NCI-H2107 (cell line): ENCODE measurements around the gene SPRED2.

ENCODE experiments used
- DNase-seq: peaks from one replicate; lab custom pipeline; 2025; lab: John Stamatoyannopoulos, UW

The SPRED2 gene

GRCh38 chr2:65383541-65384488 lies 48.6 kb downstream of the SPRED2 start:
- DNase-seq = no peak

GRCh38 chr2:65382776-65383357 lies 49.5 kb downstream of the SPRED2 start:
- peak; percentile 52 for DNase-seq

- DNase-seq = no peak
Observed at GRCh38 chr2:65382323-65382722, 50.1 kb downstream of the SPRED2 start.

- no peak for DNase-seq
Observed at GRCh38 chr2:65381607-65382051, 50.8 kb downstream of the SPRED2 start.

GRCh38 chr2:65380255-65380654 lies 52.1 kb downstream of the SPRED2 start:
- DNase-seq = no peak

DNA sequence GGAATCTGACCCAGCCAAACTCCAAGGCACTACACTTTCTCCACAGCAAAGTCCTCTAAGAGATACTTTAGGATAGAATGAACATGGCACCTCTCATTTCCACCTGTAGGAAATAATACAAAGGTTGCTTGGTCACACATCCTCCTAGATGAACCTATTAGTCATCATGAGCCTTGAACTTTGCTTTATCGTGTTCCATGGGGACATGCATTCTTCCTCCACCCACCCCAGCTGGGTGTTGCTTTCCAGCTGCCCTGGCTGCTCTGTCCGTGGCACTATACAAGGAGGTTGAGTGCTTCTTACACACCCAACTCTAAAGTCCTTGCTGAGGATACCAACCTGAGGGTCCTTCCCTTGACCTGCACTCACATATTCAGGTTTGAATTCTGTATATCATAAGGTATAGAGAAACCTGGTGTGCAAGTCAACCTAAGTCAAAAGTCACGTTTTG lies 52.7 kb downstream of the SPRED2 start:
- no peak for DNase-seq

GRCh38 chr2:65379223-65379622 lies 53.2 kb downstream of the SPRED2 start:
- no peak for DNase-seq

DNA sequence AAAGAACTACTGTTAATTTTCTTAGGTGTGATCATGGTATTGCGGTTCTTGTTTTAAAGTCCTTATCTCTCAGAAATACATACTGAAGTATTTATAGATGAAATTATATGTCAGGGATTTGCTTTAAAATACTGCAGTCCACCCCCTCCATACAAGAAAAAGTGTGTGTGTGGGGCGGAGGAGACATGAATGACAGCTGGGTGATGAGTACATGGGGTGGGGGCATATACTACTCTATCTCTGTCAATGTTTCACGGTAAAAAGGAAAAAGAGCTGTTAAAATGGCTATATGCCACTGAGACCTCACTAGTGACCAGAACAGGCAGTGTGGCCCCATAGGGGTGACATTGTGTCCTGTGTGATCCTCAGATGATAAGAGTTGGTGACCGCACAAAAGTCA lies 54.1 kb downstream of the SPRED2 start:
- no peak for DNase-seq

DNA sequence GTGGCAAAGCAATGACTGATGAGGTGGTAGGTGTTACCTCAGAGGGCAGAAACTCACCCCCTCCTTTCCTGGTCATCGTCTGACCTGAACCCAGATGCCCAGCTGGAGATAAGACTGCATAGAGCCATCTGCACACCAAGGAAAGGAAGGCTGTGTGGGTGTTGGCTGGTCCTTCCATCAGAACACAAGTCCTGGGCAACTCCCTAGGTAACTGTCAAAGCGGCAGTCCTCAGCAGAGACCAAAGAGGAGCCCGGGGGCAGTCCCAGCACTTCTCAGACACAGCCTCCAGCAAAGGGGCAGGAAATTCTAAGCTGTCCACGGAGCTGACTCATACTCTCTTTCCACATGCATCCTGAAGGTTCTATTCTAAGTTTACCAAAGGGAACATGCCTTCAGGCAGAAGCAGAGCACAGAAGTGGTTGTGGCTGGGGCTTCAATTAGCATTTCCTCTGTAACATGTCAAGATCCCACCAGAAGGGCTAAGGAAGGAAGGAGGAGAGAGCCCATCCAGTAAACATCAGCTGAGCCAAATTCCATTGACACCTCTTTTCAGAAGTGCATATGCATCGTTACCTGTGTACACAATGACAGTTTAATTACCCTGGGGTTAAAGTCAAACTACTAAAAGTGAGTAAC lies 54.7 kb downstream of the SPRED2 start:
- DNase-seq = no peak

DNA sequence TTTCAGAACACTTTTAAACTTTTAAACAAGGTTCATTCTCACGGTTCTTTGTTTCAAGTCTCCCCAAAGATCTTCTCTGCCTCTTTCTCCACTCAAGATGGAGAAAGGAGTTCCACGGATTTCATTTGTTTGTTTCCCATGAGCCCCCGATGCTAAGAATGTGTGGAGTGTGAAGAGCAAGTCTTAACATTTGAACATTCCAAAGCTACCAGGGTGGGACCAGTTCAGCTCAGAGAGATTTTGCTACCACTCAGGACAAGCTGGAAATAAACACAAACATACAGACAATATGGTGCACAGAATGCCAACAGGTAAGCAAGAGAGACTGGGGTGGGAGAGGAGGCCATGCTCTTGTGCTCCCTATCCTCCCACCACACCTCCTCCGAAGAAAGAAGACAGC lies 56.7 kb downstream of the SPRED2 start:
- no peak for DNase-seq

- DNase-seq = no peak
Observed at GRCh38 chr2:65374999-65375398, 57.4 kb downstream of the SPRED2 start.

DNA sequence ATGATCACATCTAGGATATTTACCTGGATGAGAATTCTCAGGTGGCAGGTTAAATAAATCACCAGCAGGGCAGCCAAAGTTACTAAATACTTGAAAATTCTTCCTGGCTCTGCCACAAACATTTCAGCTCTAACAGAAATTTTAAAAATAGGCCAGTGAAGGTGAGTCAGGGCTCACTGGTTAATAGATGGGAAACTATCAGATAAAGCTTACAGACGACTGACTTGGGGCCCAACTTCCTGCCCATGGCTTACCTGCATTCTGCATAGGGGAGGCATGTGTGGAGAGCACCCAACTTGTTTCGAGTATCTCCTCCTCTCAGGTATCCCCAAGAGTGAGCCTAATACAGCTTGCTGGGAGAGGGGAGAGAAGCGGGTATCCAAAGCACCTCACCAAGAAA lies 57.8 kb downstream of the SPRED2 start:
- no peak for DNase-seq

DNA sequence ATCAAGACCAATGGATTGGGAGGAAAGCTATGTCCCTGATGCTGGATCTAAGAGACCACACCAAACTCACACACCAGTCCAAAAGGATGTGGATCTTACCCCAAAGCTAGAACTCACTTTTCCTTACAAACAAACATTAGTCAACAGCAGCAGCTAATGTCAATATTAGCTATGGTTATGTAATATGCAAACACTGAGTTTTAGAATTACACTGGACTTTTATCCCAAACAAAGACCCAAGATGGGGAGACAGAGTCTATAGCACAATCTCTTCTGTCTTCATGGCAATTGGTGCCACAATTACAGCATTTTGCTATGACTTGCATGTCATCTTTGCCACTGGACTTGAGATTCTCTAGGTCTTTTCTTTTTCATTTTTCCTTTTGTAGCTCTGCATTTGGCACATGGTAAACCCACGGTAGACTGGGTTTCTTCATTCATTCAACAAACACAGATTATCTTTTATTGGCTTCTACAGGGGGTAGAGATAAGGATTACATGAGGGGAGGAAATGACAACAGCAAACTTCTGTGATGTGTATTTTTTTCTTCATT lies 59.0 kb downstream of the SPRED2 start:
- no peak for DNase-seq

DNA sequence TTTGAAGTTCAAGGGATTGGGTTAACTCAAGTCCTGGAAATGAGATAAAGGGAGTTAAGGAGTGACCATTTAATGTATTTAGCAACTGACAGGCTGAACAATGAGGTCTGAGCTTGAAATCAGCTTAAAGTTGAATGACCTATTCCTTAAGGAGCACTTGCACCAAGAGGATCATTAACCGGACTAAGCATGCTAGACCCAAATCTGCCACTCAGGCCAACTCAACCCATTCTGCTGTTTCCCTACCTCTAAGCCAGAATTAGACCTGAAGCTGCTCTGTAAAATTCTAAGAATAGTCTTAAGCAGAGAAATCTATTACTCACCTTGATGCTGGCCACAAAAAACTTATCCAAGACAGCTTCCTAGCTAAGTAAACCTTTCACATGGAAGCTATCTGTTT lies 59.8 kb downstream of the SPRED2 start:
- no peak for DNase-seq

DNA sequence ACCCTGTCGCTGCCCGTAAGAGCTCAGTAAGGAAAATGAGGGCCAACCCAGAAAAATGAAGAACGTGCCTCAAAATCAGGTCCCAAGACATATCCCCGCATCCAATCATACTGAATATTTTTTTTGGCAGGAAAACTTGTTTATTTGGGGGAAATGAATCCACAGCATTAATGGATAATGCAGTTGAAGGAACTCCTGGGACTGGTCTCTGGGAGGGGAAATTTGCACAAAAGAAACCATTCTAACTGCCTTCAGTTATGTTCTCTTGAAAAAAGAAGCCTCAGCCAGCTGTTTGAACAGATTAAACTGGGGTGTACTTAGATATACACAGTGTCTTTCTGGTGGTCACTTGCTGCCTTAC lies 61.3 kb downstream of the SPRED2 start:
- no peak for DNase-seq

GRCh38 chr2:65370387-65371073 lies 61.9 kb downstream of the SPRED2 start:
- no peak for DNase-seq

DNA sequence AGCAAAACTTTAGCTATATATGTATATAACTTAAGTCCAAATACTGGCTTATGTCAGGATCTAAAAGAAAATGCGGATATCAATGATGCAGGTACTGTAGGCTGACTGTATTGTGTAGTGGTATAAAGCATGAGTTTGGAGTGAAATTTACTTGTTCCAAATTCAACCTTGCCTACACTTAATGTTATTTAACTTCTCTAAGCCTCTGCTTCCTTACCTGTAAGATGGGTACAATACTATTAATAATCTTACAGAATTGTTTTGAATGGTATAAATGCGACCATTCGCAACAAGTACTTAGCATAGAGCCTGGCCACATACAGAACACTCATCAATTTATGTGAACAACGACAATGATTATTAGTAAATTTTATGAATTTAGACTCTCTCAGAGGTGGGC lies 62.4 kb downstream of the SPRED2 start:
- no peak for DNase-seq

GRCh38 chr2:65369574-65369973 lies 62.8 kb downstream of the SPRED2 start:
- no peak for DNase-seq

GRCh38 chr2:65368468-65368867 lies 63.9 kb downstream of the SPRED2 start:
- no peak for DNase-seq

- DNase-seq = no peak
Observed at GRCh38 chr2:65367524-65367923, 64.9 kb downstream of the SPRED2 start.

- no peak for DNase-seq
Observed at GRCh38 chr2:65366595-65367125, 65.7 kb downstream of the SPRED2 start.
